GM20000 (cell line): Measurements from ENCODE around the gene TOMM34.

Experiments
- DNase-seq: peaks from one replicate; pipeline ENCODE4 v3.0.0; 2012; ENCODE audit warnings: low spot score
- TF ChIP-seq, protein P1 (sequence below): IDR thresholded peaks from 2 replicates; pipeline ENCODE4 v1.5.1; 2012; ENCODE audit warnings: mild to moderate bottlenecking, control low read depth; ENCODE audit errors: extremely low read depth, missing control alignments

TOMM34 gene

DNA sequence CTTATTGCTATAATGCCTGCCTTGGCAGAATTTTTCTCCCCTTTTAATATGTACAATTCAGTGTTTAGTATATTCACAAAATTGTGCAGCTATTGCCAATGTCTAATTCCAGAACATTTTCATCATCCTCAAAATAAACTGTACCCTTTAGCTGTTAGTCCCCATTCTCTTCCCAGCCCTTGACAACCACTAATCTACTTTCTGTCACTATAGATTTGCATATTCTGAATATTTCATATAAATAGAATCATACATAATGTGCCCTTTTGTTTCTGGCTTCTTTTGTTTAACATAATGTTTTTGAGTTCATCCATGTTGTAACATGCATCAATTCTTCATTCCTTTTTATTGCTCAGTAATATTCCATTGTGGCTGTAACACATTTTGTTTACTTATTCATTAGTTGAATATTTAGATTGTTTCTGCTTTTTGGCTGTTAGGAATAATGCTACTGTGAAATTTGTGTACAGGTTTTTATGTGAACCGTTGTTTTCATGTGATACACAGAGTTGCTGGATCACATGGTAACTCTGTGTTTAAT is 28.5 kb upstream of the TOMM34 start:
- TF ChIP-seq, protein P1, sequence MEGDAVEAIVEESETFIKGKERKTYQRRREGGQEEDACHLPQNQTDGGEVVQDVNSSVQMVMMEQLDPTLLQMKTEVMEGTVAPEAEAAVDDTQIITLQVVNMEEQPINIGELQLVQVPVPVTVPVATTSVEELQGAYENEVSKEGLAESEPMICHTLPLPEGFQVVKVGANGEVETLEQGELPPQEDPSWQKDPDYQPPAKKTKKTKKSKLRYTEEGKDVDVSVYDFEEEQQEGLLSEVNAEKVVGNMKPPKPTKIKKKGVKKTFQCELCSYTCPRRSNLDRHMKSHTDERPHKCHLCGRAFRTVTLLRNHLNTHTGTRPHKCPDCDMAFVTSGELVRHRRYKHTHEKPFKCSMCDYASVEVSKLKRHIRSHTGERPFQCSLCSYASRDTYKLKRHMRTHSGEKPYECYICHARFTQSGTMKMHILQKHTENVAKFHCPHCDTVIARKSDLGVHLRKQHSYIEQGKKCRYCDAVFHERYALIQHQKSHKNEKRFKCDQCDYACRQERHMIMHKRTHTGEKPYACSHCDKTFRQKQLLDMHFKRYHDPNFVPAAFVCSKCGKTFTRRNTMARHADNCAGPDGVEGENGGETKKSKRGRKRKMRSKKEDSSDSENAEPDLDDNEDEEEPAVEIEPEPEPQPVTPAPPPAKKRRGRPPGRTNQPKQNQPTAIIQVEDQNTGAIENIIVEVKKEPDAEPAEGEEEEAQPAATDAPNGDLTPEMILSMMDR: no peak
- DNase-seq: no peak

DNA sequence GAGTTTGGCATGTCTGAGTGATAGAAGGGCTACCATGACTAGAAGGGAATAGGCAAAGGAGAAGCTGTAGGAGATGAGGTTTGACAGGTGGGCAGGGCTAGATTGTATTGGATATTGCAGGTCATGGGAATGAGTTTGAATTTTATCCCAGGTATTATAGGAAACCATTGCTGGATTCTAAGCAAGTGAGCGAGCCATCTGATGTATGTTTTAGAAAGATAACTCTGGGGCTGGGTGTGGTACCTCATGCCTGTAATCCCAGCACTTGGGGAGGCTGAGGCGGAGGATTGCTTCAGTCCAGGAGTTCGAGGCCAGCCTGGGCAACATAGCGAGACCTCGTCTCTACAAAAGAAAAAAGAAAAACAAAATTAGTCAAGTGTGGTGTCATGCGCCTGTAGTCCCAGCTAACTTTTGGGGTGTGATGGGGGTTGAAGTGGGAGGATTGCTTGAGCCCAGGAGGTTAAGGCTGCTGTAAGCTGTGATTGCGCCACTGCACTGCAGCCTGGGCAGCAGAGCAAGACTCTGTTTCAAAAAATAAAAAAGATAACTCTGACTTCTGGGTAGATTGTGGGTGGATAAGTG is 23.0 kb upstream of the TOMM34 start:
- TF ChIP-seq, protein P1: no peak
- no peak for DNase-seq

- TF ChIP-seq, protein P1: no peak
- no peak for DNase-seq
These were observed 21.7 kb upstream of the TOMM34 start for GRCh38 chr20:44981736-44982406.

DNA sequence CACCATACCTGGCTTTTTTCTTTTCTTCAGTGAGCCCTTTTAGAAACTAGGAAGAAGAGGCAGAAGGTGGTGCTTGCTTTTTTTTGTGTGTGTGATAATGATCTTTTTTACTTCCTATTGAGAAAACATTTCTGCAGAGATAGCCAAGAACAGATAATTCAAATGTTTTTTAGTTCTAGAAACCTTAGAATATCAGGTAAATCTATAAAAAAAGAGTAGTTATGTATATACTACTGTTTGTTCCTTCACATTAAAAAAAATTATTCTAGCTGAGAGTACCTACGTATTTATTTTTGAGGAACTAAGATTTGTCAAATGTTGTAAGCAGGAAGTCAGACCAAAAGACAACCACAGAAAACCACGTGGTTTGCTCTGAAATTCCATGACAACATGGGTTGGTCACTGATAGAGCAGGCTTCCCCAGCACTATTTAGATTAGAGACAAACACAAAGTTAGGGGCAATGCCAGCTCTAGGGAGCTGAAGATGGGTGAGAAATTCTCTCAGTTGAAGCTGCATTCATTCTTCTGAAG is 19.0 kb upstream of the TOMM34 start:
- DNase-seq: peak; percentile 64
- TF ChIP-seq, protein P1: no peak

DNA sequence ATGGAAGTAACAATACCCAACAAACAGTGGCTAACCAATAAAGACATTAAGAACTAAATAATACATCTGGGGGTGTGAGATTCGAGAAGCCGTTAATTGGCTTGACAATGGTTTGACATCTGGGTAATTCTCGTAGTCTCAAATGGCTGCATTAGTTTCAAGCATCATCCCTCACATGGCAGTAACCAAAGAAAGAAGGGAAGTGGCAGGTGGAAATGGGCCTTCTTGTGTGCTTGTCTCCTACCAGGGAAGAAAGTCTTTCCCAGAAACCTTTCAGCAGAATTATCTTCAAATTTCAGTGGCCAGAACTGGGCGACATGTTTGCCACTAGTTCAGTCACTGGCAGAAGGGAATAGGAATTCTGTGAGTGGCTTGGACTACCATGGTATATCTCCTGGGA is 16.5 kb upstream of the TOMM34 start:
- DNase-seq: no peak
- TF ChIP-seq, protein P1: no peak

DNA sequence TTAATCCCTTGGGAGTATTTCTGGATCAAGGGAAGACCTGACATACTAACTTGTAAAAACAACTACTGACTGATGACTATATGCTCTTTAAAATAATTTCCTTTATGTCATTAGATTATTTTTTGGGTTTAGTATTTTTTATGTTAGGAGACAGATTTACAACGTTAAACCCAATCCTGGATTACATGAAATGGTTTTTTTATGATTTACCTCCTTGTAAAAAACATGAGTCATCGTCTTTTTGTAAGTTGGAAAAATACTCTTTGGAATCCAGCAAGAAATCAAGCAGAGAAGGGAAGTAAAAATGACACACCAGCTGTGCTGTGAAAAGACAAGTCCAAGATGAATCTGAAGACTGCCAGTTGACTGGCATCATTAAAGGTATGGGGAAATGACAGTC is 12.9 kb upstream of the TOMM34 start:
- no peak for DNase-seq
- TF ChIP-seq, protein P1: no peak

DNA sequence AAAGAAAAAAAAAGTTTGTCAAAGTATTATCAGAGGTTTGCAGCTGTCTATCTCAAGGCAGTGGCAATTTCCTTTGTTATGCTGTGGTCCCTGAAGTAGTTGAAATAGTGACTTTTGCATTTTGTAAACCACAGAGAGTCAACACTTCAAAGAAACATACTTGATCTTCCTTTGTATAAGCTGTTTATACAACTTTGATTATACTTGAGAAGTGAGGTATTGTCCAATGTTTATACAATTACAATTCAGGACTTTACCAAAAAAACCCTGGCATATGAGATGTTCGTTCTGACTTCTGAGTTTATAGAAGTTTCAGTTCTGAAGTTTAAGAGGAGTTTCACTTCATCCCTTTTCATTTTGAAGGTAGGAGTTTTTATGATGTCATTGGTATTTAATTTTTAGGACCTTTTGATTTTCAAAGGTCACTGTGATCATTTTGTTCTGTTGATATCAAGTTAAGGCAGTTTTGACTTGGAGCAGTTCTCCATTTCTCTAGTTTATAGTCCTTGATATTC is 10.1 kb upstream of the TOMM34 start:
- TF ChIP-seq, protein P1: no peak
- DNase-seq: no peak
